GM19035 (cell line): Measurements from ENCODE around the gene TRIM71.

Source experiments
- ATAC-seq: cut with Tn5 transposase; IDR thresholded peaks from one replicate; pipeline ENCODE4 v1.9.1; 2021; ENCODE audit not compliant: unreplicated experiment

TRIM71 gene

DNA sequence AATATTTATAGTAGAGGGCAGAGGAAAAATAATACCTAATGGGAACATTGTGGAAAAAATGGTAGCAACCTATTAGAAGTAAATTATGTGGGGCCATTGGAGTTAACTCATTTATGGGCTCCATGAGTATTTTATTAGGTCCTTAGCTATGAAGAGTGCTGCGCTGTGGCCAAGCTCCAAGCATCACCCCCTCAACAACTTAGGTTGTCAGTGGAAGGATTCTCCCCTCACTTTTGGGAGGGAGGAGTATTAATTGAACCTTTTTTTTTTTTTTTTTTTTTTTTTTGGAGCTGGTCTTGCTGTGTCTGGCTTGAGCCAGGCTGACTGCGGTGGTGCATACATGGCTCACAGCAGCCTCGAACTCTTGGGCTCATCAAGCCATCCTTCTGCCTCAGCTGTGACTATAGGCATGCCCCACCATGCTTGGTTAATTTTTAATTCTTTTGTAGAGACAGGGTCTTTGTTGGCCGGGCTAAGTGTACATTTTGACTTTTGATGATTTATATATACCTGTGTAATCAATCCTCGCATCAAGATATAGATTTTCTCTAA, 45.2 kb downstream of the TRIM71 start:
- ATAC-seq = no peak

- ATAC-seq = no peak
These were observed 47.6 kb downstream of the TRIM71 start for GRCh38 chr3:32865383-32865782.

GRCh38 chr3:32866533-32866932, 48.7 kb downstream of the TRIM71 start:
- no peak for ATAC-seq

GRCh38 chr3:32867954-32868353, 50.2 kb downstream of the TRIM71 start:
- ATAC-seq = no peak

DNA sequence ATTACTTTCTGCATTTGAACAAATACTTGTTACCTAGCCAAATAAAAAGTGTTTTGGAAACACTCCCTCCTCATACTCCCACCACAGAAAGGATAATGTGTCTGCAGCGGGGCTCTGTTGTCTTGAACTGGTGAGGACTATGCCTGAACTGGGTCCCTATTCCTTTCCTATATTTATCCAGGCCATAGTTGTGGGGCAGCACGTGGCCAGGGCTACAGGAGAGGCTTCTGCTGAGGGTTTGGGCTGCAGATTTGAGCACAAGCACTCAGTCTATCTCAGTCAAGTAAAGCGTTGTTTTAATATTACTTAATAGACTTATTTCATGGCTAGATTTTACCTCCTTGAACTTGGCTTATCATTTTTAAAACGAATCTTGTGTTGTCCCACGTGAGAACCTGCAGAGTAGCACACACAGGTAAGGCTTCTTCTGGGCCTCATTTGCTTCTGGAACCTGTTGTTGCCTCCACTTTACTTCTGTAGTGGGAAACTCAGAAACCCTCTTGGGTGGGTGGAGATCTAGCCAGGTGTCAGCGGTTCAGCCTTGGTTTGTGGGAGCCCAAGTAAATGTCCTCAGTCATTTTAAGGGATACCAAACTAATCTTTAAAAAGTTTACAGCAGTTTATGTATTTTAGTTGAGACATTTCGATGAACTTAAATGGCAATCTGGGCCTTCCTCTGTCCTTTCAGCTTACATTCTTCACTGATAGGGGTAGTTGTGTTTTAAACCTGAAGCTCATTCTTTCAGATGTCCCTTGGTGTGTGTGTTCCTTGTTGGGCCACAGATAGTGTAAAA, 51.1 kb downstream of the TRIM71 start:
- no peak for ATAC-seq

DNA sequence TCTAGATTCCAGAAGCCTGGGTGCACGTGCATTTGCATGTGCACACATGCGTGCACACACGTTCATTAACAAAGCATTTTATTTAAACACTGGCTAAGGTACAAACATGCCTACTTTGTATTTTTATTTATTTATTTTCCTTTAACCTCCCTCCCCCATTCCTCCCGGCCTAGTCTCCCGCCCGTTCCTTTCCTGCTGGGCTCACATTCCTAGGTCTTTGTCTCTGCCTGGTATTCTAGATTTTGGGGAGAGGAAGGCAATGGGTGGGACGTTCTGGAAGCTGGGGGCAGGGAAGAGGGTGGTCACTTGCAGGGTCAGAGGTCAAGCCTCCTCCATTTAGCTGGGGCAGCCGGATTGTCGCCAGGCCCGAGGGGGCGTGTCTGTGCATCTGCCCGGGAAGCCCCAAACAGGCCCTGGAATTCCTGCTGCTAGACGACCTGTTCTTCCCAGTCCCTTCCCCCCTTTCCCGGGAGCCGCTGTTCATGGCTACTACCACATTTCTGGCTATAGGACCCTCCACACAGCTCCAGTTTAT, 51.8 kb downstream of the TRIM71 start:
- ATAC-seq = no peak

DNA sequence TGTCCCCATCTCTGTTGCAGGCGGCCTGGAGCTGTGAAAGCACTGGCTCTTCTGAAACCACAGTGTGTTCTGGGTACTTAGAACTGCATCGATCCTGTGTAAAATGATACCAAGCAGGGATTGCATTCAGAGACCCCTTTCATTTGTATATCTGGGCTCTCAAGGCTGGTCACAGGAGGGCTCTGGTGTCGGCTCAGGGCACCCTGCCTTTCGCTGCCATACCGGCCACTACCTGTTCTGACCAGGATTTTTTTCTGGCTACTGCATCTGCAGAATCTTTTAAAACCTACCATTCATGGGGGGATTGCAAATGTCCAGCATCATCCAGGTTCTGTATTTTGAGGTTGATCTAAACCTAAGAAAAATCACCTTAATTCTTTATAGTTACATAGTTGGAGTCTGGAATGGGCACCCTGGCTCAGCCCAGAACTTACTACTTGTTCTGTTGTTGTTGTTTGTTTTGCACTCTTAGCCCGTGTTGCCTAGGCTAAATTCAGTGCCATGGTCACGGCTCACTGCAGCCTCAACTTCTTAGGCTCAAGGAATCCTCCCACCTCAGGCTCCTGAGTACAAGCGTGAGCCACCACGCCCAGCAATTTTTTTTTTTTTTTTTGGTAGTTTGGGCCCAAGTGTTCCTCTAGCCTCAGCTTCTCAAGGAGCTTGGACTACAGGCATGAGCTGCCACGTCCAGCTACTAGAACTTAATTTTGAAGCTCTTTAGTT, 52.7 kb downstream of the TRIM71 start:
- no peak for ATAC-seq

DNA sequence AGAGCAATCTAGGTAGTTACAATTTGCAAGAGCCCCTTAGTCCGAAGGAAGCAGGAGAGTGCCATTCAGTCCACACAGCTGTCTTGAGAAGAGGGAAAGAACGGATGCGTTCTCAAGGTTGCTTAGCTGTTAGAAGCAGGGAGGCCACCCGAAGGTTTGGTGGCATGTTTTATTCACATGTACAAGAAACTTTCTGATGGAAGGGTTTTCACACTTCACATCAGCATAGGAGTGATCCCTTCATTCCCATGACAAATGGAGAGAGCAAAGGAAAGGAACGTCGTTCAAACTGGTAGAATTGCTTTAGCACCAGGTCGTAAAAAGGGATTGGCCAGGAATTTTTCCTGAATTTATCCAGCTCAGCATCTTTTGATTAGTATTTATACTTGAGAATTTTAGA, 53.5 kb downstream of the TRIM71 start:
- ATAC-seq = no peak

- no peak for ATAC-seq
These were observed 54.9 kb downstream of the TRIM71 start for GRCh38 chr3:32872487-32873382.

DNA sequence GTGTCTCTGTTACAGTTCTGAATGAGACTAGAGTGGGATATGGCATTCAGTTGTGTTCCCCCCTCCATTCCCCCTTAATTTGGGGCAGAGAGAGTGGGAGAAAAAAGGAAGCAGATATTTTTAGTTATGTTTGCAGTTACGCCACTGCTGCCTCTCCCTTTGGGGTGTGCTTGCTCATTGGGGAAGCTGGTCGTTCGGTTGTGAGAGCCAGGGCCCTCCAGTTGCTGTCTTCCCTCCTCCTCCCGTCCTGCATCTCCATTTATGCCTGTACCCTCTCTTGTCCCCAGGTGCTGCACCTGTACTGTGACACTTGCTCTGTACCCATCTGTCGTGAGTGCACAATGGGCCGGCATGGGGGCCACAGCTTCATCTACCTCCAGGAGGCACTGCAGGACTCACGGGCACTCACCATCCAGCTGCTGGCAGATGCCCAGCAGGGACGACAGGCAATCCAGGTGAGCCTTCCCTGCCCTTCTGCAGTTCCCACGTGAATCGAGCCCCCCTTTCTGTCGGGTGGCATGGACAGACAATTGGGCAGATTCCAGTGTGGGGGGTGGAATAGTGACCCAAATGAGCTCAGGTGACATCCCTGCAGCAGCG, 55.8 kb downstream of the TRIM71 start:
- ATAC-seq = no peak

- ATAC-seq = no peak
These were observed 59.1 kb downstream of the TRIM71 start for GRCh38 chr3:32876920-32877319.

DNA sequence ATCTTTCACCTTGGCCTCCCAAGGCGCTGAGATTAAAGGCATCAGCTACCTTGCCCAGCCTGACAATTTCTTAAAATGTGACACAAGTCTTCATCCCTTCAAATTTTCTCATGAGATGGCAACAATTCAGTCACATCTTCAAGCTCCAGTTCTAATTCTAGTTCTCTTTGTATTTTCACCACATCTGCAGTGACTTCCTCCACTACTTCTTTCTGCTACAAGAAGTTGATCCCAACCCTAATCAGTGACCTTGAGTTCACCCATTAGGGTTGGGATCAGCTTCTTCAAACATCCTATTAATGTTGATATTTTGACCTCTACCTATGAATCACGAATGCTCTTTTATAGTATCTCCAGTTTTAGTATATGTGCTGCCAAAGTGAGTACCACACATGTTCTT, 59.8 kb downstream of the TRIM71 start:
- no peak for ATAC-seq

DNA sequence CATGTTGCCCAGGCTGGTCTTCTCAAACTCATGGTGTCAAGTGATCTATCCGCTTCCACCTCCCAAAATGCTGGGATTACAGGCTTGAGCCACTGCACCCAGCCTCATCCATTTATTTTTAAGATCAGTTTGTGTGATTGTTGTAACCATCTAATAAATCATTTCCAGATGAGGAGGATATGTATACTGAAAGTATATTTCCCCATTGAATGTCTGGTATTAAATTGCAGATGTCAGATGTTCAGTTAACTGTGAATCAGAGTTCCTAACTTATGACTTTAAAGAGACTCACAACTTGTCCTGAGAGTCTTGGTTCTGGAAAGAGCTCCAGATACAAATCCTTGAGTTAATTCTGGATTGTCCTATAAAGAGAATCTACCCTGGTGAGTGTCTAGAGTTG, 62.4 kb downstream of the TRIM71 start:
- ATAC-seq = no peak

DNA sequence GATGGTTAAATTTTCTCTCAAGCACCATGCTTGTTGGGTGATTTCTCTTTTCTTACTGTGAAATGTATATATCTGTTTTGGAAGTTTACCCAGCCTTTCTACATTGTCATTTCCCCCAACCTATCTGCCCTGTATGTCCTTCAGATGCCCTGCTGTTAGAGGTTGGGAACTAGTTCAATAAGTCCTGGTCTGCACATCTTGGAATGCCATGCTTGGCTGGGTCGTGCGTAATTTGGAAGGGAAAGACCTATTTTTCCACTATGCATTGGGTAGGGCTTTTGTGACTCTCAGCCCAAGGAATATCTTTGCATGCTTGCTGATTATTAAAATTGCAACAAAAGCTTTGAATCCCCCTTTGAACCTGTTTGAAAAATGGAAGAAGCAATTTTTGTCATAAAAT, 63.8 kb downstream of the TRIM71 start:
- ATAC-seq = no peak

- ATAC-seq = peak; percentile 20
These were observed 64.4 kb downstream of the TRIM71 start for GRCh38 chr3:32882189-32882588.

DNA sequence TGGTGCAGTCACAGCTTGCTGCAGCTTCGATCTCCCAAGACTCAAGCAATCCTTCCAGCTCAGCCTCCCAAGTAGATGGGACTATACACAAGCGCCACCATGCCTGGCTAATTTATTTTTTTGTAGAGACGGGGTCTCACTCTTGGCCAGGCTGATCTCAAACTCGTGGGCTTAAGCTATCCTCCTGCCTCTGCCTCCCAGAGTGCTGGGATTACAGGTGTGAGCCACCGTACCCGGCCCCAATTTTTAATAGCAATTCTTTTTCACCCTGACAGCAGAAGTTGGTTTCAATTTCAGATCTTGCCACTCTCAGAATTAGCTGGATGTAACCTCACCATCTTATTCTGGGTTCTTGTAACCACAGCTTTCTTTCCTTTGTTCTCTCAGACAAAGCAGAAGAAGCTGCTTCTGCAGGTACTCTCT, 64.8 kb downstream of the TRIM71 start:
- peak; percentile 94 for ATAC-seq

DNA sequence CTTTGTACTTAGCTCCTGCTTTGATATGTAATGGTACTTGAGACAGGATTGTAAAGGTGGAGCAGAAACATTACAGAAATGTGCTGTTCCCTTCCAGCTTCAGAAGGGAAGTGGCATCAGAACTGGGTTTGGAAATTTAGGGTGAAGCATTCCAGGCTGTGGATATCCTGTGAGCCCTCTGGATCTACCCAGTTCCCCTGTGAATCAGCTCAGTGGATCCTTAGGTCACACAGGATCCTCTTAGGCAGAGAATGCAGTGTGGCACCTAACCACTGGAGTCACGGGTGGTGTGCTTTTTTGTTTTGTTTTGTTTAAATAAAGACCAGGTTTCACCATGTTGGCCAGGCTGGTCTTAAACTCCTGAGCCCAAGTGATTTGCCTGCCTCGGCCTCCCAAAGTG, 66.0 kb downstream of the TRIM71 start:
- ATAC-seq = no peak

- no peak for ATAC-seq
These were observed 66.8 kb downstream of the TRIM71 start for GRCh38 chr3:32884591-32884990.

- ATAC-seq = no peak
These were observed 67.6 kb downstream of the TRIM71 start for GRCh38 chr3:32885283-32885901.

GRCh38 chr3:32886296-32886695, 68.5 kb downstream of the TRIM71 start:
- ATAC-seq = no peak
